C1 segment of cervical spinal cord (tissue), 14 donors: ENCODE results near the gene BBS12.
"Not testable (repeated sequence)": the region's sequence is repeated elsewhere in the genome, so short reads cannot be mapped to it uniquely, and the experiment has no call there.

ENCODE experiments used
- DNase-seq, 14 donors: peaks; one replicate each; lab custom pipeline; 2025; lab: John Stamatoyannopoulos, UW

The BBS12 gene

DNA sequence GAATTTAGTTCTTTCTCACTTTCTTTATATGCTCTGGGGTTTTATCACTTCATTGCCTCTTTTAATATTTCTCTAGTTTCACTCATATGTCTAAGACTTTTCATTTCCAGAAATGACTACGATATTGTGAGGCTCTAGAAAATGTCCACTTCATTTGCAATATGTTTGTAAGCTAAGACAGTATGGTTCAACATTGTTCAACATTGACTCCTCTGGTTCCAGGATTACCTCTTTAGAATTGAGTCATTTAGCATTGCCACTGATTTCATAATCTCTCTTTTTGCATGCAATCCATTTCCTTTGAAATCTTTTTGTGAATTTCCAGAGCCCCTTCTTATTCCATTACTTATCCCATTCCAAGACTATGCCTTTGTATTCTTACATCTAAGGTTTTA, 32.3 kb downstream of the BBS12 start:
- no peak for DNase-seq

GRCh38 chr4:122765692-122766352, 33.3 kb downstream of the BBS12 start:
- no peak for DNase-seq

- no peak for DNase-seq
These were observed 33.8 kb downstream of the BBS12 start for GRCh38 chr4:122766353-122766705.

GRCh38 chr4:122766950-122767349, 34.4 kb downstream of the BBS12 start:
- DNase-seq, result no peak

DNA sequence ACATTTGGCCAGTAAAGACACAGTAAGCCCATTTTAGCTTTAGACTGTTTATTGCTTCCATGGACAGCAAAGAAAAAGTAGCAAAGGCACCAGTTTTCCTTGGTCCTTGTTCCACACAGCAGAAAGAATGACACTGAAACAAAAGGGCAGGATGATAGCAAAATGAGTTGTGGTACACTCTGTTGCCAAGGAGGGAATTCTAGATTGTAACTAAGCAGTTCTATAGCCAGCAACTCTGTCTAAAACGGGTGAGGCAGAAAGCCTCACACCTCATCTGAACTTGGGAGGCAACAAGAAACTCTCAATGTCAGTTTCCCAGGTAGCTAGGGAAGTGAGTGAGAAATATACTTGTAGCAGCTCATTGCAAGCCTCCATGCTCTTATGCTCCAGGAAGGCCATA, 39.2 kb downstream of the BBS12 start:
- no peak for DNase-seq

- DNase-seq, result no peak
These were observed 39.8 kb downstream of the BBS12 start for GRCh38 chr4:122772311-122772710.

DNA sequence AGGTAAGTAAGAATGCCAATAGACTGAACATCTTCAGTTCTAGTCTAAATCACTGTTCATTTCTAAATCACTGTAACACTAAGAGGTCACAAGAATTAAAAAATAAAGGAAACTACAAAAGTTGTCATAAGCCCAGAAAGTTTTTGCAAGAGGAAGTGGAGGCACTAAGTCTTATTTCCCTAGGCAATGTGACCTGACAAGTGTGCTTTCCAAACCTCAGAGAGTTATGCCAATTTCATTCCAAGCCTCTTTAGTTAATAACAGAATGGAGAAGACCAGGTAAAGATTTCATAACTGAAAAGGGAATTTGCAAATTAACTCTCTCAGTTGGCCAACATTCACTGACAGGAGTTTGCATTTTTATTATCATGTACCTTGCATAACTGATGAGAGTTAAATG, 40.5 kb downstream of the BBS12 start:
- no peak for DNase-seq

DNA sequence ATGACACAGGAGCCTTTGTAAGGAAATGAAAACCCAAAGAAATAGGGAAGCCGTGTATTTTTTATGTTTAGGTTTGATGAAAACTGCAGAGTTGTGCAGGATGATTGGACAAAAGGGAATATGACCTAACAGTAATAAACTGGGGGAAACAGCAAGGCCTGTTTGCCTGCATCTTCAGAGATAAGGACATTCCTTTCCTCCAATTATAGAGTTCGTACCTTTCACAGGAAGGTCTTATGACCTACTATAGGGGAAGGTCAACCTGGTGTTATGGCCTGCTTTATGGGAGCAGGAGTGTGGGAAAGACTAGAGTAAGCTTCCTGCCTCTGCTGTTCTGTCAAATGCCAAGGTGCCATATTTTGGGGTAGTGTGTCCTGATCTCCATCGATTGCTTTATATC, 42.5 kb downstream of the BBS12 start:
- DNase-seq, result no peak

GRCh38 chr4:122775987-122776836, 43.7 kb downstream of the BBS12 start:
- DNase-seq, result no peak

- no peak for DNase-seq
These were observed 44.4 kb downstream of the BBS12 start for GRCh38 chr4:122776916-122777315.

GRCh38 chr4:122777846-122778673, 45.6 kb downstream of the BBS12 start:
- no peak for DNase-seq

DNA sequence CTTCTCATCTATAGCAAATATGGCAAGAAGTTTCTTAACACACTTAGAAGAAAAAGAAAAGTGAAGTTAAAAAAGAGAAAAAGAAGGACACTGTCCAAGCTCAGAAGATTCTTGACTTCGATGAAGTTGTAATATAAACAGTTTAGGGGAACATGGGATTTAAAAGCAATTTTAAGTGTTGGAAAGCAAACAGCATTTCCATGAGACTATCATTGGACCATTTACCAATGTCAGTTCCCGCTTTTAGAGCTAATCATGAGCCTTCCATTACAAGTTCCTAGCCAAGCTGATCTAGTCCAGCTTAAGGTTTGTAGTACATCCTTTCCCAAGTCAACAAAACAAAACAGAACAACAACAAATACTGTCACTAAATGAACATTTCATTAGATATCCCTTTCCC, 49.0 kb downstream of the BBS12 start:
- no peak for DNase-seq

- peak in 5 of 14 donors; percentile 2 to 30 (median 3) for DNase-seq
These were observed 51.1 kb downstream of the BBS12 start for GRCh38 chr4:122783301-122784215.

DNA sequence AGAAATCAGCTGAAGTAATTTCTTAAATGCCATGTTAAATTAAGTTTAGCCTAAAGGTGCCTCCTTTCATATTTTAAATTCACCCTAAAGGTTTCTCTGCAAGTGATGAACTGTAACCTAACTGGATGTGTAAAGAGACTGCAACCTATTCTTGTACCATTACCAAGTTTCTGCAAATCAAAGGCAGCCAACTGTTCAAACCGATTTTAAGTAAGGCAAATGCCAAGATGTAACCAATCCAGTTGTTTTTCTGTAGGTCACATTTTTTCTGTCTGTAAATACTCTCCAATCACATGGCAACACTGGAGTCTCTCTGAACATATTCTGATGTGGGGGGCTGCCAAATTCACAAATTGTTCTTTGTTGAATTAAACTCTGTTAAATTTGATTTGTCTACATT, 51.8 kb downstream of the BBS12 start:
- no peak for DNase-seq

- DNase-seq, result no peak
These were observed 52.6 kb downstream of the BBS12 start for GRCh38 chr4:122785099-122785498.

- DNase-seq, result not testable (repeated sequence)
These were observed 53.8 kb downstream of the BBS12 start for GRCh38 chr4:122786296-122786695.

- not testable (repeated sequence) for DNase-seq
These were observed 54.4 kb downstream of the BBS12 start for GRCh38 chr4:122786920-122787319.

GRCh38 chr4:122787940-122788339, 55.4 kb downstream of the BBS12 start:
- no peak for DNase-seq

- DNase-seq, result no peak
These were observed 56.4 kb downstream of the BBS12 start for GRCh38 chr4:122788935-122789334.

DNA sequence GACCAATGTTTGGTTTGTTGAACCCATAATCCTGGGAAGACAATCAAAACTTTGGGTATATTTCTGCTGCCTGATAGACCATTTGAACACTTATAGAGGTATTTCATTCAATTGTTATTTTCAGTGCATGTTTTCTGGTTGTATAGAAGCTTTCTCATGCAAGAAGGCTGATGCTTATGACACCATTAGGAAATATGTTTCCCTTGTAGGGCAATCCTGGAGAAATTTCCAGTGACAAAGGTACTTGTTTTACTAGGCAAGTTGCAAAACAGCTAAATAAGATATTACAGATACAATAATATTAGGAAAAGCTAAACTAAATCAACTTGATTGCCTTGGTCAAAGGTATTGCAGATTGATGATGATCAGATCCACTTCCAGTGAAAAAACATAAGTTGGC, 61.3 kb downstream of the BBS12 start:
- no peak for DNase-seq
